Forelimb muscle (tissue), 1 donor: ENCODE data around the gene THEMIS2. TPM values are rescaled to one million over a fixed set of nuclear protein-coding genes. Genes with fewer than 3 reads are reported as not detected.

Source experiments
- DNase-seq: peaks from one replicate; pipeline ENCODE4 v3.0.0-alpha.2; 2013; ENCODE audit warnings: low read depth
- polyA plus RNA-seq: library from polyadenylated mRNA; unstranded; fragments of 120-200 nt; gene quantifications from one replicate; pipeline ENCODE4 v1.2.1, GENCODE V29; 2013; ENCODE audit not compliant: insufficient read length

The THEMIS2 gene
- polyA plus RNA-seq, 1 donor: 2.0 TPM

DNA sequence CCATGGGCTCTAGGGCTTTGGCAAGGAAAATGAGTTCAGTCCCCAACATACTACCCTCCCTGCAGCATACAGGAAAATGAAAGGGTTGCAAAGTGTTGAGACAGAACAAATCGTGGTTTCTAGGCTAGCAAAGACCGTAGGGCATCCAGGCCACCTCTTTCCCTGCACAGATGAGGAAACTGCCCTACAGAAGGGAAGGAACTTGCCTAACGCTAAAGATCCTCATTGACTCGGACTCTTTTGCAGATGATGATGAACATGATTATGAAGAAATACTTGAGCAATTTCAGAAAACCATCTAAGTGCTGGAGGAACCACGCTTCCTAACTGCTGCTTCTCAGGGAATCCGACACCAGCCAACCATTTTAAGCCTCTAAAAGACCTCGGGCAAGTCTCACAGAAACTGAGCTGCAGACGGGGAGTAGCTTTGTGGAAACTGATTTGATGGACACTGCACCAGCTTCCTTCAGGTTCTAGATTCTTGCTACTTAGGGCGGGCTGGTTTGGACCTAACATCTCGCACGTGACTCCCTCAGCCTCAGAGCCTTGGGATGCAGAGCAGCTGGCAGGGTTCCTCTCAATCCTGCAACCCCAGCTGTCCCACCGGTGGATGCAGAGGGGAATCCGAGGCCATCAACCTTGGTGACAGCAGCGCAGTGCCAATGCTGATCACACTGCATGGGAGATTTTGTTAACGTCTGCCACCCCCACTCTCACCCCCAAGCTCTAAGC, 13.4 kb downstream of the THEMIS2 start:
- no peak for DNase-seq

GRCh38 chr1:27886353-27886679, 14.0 kb downstream of the THEMIS2 start:
- DNase-seq: no peak

DNA sequence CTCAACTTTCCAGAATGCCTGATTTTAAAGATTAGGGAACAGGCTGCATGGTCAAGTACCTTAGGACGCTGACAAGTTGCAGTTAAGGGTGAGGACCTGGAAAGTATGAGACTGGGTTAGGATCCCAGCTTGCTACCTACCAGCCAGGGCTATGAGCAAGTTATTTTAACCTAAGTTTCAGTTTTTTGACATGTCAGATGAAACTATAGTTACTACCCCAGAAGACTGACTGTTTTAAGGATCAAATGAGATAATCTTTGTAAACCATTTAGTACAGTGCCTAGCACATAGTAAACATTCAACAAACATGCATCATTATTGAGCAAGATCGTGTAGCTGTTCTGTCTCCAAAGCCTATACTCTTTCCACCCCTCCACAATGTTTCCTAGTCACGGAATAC, 14.4 kb downstream of the THEMIS2 start:
- DNase-seq: no peak

DNA sequence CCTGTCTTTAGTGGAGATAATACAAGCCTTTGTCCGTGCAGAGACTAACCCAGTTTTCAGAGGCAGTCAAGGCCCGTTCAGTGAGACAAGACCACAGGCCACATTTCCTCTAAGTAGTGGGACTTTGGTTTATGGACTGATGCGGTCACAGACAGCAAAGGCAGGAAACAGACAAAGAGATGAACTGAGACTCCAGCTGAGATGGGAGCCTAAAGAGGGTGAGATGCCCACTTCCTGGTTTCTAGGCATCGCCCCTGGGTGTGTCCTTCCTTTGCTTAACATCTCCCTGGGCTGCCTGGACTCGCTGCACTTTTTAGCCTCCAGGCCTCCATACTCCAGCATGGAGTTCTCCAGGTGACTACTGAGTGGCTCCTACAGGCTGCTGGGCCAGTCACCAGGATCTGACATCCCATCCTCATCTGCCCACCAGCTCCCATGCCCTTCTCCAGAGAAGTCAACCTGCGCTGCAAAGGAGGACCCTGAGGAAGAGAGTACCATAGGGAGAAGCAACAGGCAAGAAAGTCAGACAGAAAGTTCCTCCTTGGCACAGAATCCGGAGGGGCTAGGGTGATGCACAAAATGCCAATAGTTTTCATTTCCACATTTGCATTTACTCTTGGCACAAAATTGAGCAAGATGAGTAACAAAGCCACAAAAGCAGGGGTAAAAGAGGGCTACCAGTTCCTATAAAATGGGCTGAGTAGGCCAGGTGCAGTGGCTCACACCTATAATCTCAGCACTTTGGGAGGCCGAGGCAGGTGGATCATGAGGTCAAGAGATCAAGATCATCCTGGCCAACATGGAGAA, 15.1 kb downstream of the THEMIS2 start:
- no peak for DNase-seq

GRCh38 chr1:27889506-27889905, 17.2 kb downstream of the THEMIS2 start:
- no peak for DNase-seq

DNA sequence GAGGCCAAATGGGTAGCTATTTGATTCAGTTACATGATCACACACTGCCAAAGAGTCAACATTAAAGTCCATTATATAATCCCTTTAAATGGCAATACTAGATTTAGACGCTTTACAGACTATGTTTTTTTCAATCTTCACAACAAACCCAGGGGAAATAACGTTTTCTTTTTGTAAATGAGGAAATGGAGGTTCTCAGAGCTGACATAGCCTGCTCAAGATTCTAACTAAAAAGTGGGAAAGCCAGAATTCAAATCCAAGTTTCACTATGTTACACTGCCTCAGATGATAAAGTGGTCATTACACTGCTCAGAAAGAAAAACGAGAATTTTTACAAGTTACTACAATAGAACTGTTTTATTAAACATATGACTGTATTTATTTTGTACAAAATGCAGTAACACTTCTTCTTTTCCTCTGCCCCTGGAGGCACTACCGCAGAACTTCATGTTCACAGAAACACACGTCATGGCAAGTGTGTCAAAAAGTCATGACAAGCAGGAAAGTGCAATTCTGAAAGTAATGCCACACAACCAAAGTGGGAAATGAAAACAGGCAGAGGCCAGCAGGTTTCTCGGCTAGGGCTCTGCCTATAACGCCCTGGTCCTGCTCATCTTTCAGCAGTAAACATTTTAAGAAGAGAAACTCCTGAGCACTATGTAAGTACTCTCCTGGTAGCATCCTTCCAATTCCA, 19.0 kb downstream of the THEMIS2 start:
- no peak for DNase-seq

DNA sequence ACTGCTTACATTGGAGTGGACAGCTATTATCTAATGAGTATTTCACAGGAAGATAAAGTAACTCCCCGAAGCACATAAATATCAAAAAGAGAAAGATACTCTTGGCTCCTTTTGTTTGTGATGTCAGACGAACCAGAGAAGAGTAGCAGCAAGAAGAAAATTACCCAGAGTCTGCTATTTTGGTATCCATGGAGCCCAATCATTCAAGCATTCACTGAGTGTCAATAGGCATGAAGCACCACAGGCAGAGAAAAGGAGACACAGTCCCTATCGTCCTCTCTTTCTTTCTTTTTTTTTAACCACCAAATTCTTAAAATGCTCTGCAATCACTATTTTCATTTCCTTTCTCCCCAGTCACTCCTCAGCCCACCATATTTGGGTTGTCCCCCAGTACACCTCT, 22.2 kb downstream of the THEMIS2 start:
- no peak for DNase-seq

DNA sequence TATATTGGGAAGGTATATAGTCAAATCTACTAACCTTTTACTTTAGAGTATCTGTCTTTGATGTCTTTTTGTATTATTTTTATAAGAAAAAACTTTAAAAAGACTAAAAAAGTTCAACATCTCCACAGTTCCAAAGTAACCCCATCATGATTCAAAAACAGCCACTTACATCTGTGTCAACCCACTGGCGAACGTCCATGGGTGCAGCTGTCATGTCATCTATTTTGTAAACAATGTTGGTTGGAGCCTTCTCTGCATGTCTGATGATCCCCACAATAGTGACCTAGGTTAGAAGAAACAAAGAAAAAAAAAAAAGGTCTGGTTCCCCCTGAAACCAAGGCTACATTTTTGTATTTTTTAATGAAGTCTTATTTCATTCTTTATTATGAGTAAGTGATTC, 34.4 kb downstream of the THEMIS2 start:
- no peak for DNase-seq

DNA sequence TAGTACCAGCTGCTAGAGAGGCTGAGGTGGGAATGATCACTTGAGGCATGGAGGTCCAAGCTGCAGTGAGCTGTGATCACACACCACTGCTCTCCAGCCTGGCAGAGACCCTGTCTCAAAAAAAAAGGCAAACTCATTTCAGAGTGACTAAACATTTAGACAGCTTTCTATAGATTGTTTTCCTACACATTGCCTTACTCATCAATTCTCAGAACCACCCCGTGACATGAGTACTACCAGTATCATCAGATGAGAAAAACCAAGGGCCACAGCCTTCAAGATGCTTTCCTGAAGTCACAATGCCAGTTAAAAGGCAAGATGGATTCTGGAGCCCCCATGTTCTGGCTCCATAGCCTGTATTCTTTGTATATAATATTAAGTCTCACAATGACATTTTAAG, 40.1 kb downstream of the THEMIS2 start:
- DNase-seq: no peak

GRCh38 chr1:27915082-27915575, 42.8 kb downstream of the THEMIS2 start:
- no peak for DNase-seq

- DNase-seq: no peak
Measured at GRCh38 chr1:27922272-27922671, 49.9 kb downstream of the THEMIS2 start.

DNA sequence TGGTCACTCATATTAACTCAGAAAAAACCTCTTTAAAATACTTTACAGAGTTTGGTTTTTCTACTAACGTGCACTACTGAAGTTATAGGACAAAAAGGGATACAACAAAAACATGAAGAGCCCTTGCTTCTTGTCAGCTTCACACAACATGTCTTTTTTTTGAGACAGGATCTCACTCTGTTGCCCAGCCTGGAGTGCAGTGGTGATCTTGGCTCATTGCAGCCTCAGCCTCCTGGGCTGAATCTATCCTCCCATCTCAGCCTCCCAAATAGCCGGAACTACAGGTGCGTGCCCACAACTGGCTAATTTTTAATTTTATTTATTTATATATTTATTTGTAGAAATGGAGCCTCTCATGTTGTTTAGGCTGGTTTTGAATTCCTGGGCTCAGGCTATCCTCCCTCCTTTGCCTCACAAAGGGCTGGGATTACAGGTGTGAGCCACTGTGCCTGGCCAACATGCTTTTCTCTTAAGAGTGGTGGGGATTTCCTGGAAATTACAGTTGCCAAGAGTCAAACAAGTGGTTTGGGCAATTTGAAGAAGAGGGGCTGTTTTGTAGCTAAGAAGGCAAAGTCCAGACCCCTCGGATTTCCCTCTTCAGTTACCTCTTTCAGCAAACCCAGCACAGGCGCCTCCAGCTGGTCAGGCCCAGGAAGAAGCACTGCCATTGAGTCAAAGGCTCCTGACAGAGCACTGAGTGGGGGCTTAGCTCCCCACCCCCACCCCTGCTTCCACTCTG, 56.0 kb downstream of the THEMIS2 start:
- DNase-seq: no peak

DNA sequence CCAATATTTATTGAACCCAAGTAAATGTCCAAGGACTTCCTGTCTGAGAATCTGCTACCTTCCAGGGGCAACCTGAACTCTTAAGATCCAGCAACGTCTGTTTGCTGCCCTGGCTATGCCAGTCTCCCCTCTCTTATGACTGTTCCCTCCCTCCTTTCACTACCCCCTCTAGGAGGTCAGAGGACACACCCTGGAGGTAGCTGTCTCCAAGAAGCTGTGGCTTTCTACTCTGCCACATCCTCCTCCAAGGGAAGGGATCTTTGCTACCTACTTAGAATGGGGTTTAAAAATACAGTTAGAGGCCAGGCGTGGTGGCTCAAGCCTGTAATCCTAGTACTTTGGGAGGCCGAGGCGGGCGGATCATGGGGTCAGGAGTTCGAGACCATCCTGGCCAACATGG, 58.8 kb downstream of the THEMIS2 start:
- no peak for DNase-seq

- DNase-seq: no peak
Measured at GRCh38 chr1:27931759-27932158, 59.4 kb downstream of the THEMIS2 start.

DNA sequence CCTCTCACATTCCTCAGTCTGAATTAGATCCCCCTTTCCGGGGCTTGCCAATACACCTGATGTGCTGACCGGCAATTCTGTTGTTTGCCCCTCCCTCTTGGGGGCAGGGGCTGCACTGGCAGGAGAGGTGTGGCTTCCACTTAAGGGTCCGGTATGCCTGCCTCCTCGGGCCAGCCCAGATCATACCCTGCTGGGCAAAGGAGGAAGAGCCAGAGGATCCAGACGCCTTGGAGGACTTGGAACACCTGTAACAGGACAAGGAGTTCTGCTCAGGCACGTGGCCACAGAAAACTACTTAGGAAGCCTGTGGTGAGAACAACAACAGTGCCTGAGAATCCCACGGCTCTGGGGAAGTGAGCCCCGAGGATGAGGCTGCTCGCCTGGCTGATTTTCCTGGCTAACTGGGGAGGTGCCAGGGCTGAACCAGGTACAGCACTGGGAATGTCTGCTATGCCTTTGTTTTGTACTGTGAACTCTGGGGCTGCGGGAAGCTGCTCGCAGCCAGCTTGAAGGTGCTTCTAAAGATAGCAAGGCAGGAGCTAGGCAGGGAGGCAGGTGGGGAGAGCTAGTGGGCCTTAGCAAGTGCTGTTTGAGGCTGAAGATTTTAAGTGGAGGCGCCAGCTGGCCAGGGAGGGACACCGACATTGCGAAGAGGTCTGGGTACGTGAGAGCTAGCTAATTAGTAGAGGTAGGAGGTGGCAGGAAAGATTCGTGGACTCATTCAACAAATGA, 62.6 kb downstream of the THEMIS2 start, which contains the start of gene SMPDL3B:
SMPDL3B (plus strand) TSS at position 183 of the 732 bp plus-strand sequence; CDS start at position 367, 184 bp downstream.
- no peak for DNase-seq

GRCh38 chr1:27935721-27936120, 63.4 kb downstream of the THEMIS2 start:
- no peak for DNase-seq

Other genes with a start within 250 kb of the THEMIS2 start
- gene FGR, start 237.4 kb upstream of the THEMIS2 start, polyA plus RNA-seq: 1.4 TPM
- gene IFI6, start 200.4 kb upstream of the THEMIS2 start, polyA plus RNA-seq: 70.6 TPM
- 20.0 TPM for gene FAM76A, start 146.6 kb upstream of the THEMIS2 start, polyA plus RNA-seq
- 30.7 TPM for gene STX12, start 99.3 kb upstream of the THEMIS2 start, polyA plus RNA-seq
- 29.0 TPM for gene PPP1R8, start 41.8 kb upstream of the THEMIS2 start, polyA plus RNA-seq
- 38.7 TPM for gene RPA2, start 42.0 kb downstream of the THEMIS2 start, polyA plus RNA-seq
- 0.23 TPM for gene SMPDL3B, start 62.5 kb downstream of the THEMIS2 start, polyA plus RNA-seq
- gene XKR8, start 87.4 kb downstream of the THEMIS2 start, polyA plus RNA-seq: 7.8 TPM
- gene EYA3, start 216.1 kb downstream of the THEMIS2 start, polyA plus RNA-seq: 16.5 TPM